NB4 (cell line): ENCODE results near the gene FXR2.

Experiments
- POLR2A ChIP-seq: IDR thresholded peaks from 2 replicates; pipeline ENCODE4 v1.6.1; 2011; ENCODE audit warnings: mild to moderate bottlenecking; ENCODE audit not compliant: insufficient read length; ENCODE audit errors: extremely low read depth
- TF ChIP-seq, protein P1 (sequence below): IDR thresholded peaks from one replicate; pipeline ENCODE4 v1.5.1; 2012; ENCODE audit warnings: low read depth, low read length
- TF ChIP-seq, protein P2 (sequence below): IDR thresholded peaks from 2 replicates; pipeline ENCODE4 v1.6.1; 2011; ENCODE audit warnings: low read depth, low read length

DNA sequence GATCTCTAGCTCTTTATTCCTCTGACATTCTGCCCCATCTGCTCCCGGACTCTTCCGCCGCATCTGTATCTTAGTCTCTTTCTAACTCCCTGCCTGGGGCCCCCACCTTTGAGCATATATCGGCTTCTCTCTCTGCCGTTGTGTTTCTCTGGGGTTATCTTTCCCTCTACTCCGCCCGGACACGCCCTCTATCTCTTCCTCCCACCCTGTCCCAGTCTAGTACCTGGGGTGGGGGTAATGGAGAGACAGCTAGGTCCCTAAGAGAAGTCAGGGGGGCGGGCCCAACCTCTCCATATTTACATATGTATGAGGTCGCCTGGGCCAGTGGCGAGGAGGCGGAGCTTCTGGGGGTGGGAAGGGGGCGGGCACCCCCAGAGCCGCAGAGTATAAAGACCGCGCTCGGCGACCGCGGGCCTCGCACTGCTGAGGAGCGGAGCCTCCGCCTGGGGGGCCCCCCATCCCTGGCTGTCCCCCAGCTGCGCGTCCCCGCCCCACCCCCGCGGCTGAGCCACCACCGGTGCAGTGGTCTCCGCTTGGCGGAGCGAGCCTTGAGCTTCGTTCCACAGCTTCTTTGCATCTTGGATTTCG lies 35.9 kb upstream of the FXR2 start, which contains the start of gene ATP1B2:
- no peak for TF ChIP-seq POLR2A
- TF ChIP-seq, protein P1, sequence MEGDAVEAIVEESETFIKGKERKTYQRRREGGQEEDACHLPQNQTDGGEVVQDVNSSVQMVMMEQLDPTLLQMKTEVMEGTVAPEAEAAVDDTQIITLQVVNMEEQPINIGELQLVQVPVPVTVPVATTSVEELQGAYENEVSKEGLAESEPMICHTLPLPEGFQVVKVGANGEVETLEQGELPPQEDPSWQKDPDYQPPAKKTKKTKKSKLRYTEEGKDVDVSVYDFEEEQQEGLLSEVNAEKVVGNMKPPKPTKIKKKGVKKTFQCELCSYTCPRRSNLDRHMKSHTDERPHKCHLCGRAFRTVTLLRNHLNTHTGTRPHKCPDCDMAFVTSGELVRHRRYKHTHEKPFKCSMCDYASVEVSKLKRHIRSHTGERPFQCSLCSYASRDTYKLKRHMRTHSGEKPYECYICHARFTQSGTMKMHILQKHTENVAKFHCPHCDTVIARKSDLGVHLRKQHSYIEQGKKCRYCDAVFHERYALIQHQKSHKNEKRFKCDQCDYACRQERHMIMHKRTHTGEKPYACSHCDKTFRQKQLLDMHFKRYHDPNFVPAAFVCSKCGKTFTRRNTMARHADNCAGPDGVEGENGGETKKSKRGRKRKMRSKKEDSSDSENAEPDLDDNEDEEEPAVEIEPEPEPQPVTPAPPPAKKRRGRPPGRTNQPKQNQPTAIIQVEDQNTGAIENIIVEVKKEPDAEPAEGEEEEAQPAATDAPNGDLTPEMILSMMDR, result no peak
- TF ChIP-seq, protein P2, sequence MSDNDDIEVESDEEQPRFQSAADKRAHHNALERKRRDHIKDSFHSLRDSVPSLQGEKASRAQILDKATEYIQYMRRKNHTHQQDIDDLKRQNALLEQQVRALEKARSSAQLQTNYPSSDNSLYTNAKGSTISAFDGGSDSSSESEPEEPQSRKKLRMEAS, result no peak
